NCI-H1105 (cell line): ENCODE measurements around the gene CDS1.
"Not testable (repeated sequence)": the region's sequence is repeated elsewhere in the genome, so short reads cannot be mapped to it uniquely, and the experiment has no call there.

Experiments
- DNase-seq: peaks from one replicate; lab custom pipeline; 2025; lab: John Stamatoyannopoulos, UW

Gene CDS1

DNA sequence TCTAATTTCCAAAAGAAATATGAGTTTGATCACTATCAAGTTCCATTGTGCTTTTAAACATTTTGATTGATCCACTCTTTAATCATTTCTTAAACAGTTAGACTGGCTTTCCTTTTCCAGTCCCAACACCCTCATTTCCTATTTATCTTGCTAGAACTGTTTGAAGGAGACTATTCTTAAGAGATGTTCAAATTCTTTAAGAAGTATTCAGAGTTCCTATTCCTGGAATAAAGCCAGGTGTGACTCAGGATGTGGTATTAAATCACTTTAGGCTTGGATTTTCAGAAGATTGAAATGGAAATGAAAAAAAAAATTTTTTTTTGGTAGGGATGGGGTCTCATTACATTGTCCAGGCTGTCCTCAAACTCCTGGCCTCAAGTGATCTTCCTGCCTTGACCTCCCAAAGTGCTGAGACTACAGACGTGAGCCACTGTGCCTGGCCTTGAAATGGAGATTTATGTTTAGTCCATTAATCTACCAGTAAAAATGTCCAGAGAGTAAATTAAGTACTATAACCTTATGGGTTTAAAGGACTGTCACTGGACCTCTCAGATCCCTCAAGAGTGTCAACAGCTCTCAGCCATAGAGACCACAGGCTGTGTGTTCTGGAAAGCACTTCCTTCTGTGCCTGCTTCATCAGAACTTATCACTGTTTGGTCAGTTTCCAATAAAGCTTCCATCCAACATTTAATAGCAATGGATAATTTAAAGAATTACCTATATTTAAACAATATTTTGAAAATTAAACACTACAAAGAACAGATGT is 90.7 kb downstream of the CDS1 start:
- no peak for DNase-seq

DNA sequence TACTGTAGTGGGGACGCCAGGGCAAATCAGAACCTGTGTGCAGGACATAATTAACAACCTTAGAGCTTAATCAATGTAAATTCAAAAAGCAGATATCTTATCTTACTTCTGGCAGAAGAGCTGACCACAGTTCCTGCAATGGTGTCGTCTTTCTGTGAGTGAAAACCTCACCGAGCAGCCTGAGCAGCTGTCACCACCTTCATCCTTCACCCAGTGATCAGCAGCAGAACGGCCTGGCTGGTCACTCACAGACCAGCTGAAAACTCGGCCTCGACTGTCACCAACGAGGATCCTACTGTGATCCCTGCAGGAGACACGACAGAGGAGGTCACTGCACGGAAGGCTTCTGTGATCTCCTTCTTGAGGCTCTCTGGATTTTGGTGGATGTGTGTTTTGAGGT is 94.2 kb downstream of the CDS1 start:
- DNase-seq = no peak

DNA sequence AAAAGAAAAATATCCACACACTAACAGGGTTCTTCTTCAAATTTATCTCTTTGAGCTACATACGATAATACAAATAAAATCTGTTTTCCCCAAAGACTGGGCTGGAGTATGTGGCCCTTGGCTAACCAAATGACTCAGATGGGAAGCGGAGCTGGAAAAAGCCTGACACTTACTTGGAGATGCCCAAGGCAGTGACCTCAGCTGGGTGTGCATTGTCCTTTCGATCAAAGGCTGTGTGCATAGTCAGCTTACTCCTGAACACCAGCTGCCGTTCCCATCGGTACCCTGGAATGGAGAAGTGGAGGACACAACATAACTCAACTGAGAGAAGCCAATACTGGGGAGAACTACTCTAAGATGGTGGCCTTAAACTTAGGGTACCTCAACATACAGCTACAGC is 95.1 kb downstream of the CDS1 start:
- DNase-seq = no peak

DNA sequence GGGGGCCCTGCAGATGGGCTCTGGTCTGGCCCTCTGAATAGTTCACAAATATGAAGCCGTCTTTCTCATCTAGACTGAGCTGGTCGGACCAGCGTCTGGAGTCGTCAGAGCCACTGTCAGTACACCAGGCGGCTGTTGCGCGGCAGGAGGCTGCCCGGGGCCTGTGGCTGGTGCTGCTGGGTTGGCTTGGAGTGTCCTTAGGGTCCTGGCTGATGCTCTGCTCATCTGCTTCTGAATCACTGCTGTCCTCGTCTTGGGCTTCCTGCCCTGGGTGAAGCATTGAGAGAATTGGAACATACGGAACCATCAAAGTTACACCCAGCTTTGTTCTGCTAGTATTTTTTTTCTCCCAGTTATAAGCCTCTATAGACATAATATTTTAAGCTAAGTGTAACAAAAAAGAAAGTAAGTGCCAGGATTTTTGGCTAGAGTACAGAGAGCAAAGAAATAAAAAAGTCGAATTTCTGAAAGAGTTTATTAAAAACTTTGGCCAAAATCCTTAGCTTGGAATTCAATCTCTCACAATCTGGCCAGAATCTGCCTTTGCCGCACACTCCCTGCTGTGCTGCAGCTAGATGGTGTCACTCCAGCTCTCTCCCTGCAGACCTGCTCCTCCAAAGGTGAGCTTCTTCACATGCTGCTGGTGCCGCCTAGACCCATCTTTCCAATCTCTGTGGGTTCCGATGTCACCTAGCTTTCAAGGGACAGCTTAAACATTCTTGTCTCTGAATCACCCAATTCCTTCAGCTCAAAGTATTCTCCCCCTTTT is 96.2 kb downstream of the CDS1 start:
- DNase-seq = no peak

DNA sequence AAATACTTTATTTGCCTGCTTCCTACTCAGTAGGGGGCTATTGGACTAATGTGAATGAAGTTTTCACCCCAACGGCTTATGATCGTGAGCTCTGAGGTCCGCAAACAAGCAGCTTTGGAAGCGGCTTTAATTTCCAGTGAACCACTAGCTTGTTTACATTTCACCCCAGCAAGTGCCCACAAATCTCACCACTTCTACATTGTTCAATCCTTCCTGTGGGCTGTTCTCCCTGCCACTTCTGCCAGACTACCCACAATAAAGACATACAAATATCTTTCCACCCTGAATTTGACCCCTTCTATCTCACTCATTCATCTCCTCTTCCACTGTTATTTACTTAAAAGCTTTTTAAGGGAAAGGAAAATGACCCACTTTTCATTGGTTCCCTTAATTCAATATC is 98.0 kb downstream of the CDS1 start:
- no peak for DNase-seq

DNA sequence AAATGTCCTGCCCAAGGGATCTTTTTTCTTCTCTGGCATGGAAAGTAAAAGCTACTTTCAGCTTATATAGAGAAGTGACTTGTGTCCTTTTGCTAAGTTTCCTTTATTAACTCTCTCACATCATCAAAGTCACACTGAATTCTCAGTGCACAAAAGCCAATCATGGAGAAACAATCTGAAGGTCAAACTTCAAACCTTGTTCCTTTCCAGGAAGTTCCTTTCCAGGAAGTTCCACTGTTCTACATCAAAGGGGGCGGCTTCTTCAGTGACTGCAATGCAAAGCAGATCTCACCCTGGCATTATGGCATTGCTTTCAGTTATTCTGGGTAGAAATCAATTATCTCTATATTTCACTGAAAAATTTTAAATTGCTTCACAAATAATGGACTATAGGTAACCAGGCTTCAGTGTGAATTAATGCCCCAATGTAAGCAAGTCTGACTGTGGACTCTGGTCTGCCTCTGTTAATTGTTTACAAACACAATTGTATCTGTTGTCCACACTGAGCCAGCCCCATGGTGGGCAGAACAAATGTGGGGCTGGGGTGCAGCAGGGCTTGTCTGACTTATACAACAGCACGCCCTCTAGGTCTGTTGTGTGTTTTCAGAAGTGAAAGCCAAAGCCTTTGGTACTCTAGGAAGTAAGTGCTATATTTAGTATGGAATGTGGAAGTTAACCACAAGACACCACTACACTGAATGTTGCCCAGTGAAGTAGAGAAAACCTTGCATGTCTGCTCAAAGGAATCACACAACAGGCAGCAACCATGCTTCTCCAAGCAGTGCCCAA is 98.8 kb downstream of the CDS1 start:
- no peak for DNase-seq

DNA sequence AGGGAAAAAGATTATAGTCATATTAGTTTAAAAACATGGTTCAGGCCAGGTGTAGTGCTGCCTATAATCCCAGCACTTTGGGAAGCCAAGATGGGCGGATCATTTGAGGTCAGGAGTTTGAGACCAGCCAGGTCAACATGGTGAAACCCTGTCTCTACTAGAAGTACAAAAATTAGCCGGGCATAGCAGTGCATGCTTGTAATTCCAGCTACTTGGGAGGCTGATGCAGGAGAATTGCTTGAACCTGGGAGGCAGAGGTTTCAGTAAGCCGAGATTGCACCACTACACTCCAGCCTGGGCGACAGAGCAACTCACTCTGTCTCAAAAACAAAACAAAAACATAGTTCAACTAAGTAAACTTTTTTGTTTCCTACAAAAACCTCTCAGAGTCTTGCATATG is 99.7 kb downstream of the CDS1 start:
- DNase-seq = not testable (repeated sequence)

DNA sequence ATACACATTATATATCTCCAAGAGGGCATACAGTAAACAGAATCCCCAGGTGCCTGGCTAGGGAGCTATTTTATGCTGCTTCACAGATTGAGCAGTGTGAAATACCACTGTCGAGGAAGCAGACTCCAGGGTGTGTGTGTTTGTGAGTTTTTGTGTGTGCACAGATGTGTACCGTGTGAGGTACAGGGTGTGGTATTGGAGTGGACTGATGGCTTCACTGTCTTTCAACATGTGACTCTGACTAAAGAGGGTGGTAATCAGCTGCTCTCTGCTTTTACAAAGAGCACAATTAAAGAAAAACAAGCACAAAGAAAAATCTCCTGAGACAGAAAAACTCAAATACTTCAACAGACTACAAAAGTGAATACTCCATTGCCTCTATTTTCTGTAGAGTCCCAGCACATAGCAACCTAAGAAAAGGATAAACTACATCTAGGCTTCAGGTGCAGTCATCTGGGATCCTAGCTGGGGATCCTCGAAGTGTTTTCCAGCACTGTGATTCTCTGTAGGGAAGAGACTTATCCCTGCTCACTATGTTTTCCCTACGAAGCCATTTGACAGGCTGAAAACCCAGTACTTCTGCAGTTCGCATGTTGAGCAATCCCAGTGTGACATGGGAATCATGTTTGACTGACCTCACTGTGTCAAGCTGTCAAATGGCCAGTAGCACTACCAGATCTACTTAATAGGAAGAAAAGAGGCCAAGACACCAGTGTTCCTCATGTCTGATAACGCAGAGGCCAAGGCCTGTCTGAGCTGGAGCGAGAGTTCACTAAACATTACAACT is 100.3 kb downstream of the CDS1 start:
- no peak for DNase-seq

DNA sequence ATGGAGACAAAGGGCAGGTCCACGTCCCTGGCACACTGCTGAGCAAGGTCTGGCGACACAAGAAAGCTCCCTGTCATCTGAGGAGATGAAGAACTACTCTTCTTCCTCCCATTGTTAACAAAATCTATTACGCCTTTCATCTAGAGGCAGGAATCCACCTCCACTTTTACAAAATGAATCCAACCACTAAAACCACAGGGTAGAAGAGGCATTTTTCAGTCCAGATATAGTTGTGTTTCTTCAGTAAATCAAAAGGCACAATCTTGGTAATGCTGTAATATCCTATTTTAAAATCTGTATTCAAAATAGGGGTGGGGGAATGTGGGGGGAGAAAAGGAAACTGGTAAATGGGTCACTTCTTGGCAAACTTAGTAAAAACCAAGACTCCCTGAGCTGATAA is 101.4 kb downstream of the CDS1 start:
- no peak for DNase-seq

DNA sequence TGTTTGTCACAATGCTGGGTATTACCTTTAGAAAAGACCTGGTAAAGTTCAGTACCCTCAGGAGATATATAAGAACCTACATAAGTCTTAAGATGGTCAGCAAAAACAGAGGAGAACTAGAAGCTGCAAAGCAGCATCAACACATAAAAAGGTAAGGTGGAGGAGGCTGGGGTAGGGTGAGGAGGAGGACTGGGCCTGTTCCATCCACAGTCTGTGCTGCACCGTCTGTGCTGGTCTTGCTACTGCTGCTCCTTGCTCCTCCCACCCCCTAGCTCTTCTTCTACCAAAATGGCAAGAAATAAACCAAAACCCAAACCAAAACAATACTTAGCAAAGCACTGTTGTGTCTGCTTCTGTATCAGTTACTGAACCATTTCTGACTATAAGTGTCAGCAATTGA is 102.2 kb downstream of the CDS1 start:
- DNase-seq = no peak

DNA sequence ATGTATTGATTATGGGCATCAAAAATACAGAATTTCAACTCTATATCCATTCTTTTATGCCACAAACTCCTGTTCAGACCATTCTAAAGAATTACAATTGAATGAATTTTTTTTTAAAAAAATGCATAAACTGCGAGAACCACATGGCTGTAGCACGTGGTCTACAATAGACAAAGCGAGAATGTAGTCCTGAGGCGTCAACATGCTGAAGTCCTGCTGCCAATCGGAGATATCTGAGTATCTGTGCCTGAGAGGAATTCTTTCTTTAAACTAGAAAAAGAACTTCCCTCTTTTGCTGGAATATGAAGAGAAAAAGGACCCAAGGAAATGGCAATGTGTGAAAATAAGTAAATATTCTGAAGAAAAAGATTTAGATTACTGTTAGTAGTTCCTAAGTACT is 105.7 kb downstream of the CDS1 start:
- DNase-seq = no peak

DNA sequence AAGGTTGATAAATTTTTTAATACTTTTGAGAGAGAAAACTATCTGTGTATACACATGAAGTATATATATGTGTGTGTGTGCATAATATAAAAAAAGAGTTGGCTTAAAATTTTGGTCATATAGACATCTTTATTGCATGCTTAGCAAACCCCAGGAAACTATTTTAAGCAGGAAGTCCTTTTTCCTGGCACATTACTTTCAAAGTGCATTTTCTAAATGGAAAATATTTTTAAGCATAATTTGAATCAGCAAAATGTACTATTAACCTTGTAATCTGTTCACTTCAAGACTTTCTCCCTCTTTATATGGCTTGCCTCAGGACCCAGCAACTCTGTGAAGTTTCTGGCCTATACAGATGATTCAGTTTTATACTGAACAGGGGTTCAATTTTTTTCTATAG is 106.3 kb downstream of the CDS1 start:
- no peak for DNase-seq

DNA sequence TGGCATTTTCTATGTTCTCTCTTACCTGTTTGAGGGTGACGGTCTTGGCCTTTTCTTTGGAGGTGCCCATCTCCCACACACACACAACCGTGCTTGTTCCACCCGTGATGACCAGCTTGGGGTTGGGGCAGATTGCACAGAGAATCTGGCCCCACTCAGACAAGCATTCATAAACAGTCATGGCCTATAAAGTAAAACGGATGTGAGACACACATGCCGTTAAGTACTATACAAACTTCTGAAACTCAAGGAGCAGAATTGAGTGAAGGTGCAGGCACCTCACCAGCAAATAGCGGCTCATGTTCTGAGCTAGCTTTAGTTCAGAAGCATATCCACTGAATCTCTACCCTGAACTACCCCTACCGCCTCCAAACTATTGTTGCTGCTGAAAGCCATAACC is 107.6 kb downstream of the CDS1 start:
- no peak for DNase-seq

DNA sequence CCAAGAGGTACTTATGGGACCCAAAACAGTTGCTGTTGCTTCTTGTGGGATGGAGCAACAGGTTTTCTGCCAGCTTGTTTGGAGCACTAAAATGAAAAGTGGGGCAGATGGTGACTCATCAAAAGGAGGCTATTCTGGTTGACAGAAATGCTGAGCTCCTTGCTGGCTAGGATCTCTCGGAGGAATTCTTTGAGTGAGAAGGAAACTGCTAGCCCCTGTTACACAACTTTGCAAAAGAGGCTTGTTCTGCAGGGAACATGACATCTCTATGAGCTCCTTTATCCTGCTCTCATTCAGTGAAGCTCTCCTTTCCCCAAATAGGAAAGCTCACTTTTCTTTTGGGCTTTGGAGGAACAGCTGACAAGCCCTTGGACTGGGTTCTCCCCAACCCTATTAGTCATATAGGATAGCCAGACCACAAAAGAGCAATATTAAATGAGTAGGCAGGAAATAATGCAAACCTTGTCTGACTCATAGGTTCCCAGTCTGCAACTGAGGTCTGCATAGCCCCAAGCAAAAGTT is 108.3 kb downstream of the CDS1 start:
- DNase-seq = no peak

DNA sequence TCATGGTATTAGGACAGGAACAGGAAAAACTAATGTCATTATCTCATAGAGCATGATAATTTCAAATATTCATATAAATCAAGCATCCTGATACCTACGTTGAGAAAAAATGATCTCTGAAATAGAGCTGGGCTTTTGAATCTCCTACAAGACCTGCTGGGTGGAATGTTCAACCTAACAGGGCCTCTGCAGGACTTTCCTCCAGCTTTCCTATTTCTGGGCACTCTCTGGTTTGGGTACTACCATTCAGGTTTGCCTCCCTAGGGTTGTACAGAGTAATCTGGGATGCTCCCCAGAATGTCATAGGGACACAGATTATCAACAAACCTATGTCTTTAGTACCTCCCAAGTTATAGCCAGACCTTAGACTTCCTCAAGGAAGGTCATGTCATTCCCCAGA is 108.9 kb downstream of the CDS1 start:
- DNase-seq = no peak

DNA sequence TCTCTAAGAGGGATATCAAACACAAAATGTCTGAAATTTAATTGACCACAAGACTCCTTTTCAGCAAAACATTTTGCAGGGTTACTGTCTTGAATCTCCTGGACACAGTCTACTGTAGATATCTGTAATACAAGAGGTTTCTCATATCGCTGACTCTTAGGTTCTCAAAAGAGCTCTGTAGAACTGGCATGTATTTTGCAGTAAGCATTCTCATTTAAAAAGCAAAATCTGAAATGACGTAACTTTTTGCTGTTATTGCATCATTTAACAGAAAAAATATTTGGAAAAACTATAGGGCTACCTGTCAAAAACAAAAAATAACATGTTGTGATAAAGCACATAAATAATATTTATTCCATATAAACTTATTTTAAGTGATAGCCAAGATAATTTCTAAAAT is 114.2 kb downstream of the CDS1 start:
- DNase-seq = no peak

DNA sequence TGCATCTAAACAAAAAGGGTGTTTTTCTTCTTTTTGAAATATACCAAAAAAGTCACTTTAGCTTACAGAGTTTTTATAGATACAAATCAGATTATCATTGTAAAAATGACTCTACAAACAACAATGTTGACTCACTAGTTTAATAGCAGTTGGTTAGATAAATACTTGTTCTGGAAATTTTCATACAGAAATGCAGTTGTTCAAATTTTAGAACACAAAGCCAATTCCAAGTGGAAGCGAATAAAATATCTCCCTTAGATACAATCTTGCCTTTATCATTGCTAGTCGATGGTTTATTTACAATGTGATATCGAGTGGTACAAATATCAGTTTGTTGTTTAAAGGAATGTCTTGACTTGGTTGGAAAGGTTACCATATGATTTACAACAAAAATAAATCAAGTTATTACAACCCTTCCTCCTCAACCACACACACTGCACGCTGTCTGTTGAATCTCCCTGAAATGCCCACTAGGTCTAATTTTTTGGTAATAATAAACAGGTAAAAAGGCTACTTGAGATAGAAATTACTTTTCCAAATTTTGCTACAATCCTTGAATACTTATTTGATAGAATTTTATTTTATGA is 114.8 kb downstream of the CDS1 start:
- no peak for DNase-seq

DNA sequence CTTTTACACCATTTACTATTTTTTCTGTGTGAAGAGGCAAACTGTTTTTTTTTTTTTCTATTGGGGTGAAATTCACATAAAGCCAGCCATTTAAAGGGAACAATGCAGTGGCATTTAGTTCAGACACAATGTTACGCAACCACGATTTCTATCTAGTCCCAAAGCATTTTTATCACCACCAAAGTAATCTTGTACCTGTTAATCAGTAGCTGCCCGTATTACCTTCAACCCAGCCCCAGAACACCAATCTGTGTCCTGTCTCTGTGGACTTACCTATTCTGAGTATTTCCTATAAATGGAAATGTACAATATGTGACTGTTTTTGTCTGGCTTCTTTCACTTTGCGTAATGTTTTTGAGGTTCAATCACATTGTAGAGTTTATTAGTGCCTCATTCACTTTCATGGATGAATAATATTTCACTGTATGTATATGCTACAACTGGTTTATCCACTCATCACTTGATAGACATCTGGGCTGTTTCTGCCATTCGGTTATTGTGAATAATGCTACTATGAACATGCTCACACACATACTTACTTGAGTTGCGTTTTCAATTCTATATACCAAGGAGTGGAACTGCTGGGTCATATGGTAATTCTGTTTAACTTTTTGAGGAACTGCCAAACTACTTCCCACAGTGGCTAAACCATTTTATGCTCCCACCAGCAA is 116.2 kb downstream of the CDS1 start:
- no peak for DNase-seq
